ENCODE data around the gene NTHL1. TPM values are rescaled to one million over a fixed set of nuclear protein-coding genes. Genes with fewer than 3 reads are reported as not detected.

The NTHL1 gene
- total and polyA plus RNA-seq, 9 of the 15 experiments (the other 6 are each of a cell fraction or from before 2014, with no cell fraction given), result 1.1 to 58.8 (median 17.6) TPM

DNA sequence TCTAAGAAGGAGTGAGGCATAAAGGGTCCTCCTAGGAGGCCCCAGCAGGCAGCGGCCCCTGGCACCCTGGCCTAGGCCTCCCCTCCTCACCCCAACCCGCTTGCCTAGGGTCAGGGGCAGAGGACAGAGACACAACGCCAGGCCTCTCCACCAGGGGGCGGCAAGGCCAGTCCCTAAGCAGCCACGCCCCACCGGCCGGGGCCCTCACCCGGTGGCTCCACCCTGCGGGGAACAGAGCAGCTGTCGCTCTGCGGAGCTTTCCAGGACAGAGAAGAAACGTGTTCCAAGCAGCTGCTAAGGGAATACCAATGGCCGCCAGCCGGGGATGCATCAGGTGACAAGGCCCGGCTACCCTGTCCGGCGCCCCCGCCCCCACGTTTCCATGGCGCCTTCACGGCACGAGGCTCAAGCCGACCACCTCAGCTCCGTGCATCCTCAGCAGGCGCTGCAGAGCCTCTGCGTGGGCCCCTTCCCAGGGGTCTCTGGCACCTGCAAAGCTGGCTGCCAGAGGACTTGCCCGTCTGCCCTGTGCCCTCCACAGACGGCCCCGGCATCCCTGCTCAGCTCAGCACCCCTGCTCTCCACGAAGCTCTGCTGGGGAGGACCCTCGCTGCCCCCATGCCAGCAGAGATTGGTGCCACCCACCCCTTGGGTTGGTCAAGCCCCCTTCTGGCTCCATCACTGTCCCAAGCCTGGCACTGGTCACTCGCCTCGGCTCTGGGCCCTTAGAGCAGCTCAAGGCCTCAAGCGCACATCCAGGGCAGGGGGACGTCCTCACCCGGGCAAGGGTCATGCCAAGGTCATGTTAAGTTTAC is 43.6 kb downstream of the NTHL1 start (continued):
- TF ChIP-seq, protein P1, sequence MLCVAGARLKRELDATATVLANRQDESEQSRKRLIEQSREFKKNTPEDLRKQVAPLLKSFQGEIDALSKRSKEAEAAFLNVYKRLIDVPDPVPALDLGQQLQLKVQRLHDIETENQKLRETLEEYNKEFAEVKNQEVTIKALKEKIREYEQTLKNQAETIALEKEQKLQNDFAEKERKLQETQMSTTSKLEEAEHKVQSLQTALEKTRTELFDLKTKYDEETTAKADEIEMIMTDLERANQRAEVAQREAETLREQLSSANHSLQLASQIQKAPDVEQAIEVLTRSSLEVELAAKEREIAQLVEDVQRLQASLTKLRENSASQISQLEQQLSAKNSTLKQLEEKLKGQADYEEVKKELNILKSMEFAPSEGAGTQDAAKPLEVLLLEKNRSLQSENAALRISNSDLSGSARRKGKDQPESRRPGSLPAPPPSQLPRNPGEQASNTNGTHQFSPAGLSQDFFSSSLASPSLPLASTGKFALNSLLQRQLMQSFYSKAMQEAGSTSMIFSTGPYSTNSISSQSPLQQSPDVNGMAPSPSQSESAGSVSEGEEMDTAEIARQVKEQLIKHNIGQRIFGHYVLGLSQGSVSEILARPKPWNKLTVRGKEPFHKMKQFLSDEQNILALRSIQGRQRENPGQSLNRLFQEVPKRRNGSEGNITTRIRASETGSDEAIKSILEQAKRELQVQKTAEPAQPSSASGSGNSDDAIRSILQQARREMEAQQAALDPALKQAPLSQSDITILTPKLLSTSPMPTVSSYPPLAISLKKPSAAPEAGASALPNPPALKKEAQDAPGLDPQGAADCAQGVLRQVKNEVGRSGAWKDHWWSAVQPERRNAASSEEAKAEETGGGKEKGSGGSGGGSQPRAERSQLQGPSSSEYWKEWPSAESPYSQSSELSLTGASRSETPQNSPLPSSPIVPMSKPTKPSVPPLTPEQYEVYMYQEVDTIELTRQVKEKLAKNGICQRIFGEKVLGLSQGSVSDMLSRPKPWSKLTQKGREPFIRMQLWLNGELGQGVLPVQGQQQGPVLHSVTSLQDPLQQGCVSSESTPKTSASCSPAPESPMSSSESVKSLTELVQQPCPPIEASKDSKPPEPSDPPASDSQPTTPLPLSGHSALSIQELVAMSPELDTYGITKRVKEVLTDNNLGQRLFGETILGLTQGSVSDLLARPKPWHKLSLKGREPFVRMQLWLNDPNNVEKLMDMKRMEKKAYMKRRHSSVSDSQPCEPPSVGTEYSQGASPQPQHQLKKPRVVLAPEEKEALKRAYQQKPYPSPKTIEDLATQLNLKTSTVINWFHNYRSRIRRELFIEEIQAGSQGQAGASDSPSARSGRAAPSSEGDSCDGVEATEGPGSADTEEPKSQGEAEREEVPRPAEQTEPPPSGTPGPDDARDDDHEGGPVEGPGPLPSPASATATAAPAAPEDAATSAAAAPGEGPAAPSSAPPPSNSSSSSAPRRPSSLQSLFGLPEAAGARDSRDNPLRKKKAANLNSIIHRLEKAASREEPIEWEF (CRISPR knock-in tag; IDR thresholded peaks at IDR 0.05), result no peak
- TF ChIP-seq TBL1XR1 (IDR thresholded peaks at IDR 0.05; ENCODE audit: low read length in 2 of 2) (0 out of 4 replicates have a peak, but pooled peaks of 1 of the 2 experiments have one; percentile 49), TRIM28 (IDR thresholded peaks at IDR 0.05) (peak; percentile 65; the same call in 1 of the 2 replicates), SNIP1 (IDR thresholded peaks at IDR 0.05; ENCODE audit: low read depth) (no peak), DACH1 (IDR thresholded peaks at IDR 0.05; ENCODE audit: partially characterized antibody) (peak; percentile 78), SAFB (IDR thresholded peaks at IDR 0.05; ENCODE audit: borderline replicate concordance, low read depth, low read length) (no peak), SRSF9 (IDR thresholded peaks at IDR 0.05; ENCODE audit: borderline replicate concordance, low read depth, low read length) (no peak), HEY1 (CRISPR knock-in tag; IDR thresholded peaks at IDR 0.05; ENCODE audit: borderline replicate concordance) (no peak), PURB (CRISPR knock-in tag; IDR thresholded peaks at IDR 0.05; ENCODE audit: low read depth) (no peak), HDGF (IDR thresholded peaks at IDR 0.05) (0 out of 2 replicates have a peak, but pooled peaks have one; percentile 4), BCL6 (CRISPR knock-in tag; IDR thresholded peaks at IDR 0.05) (no peak), ZNF134 (CRISPR knock-in tag; conservative IDR thresholded peaks at IDR 0.05) (no peak), HCFC1 (IDR thresholded peaks at IDR 0.05; ENCODE audit: low read depth, low read length) (peak; percentile 64)
- TF ChIP-seq, protein P2, sequence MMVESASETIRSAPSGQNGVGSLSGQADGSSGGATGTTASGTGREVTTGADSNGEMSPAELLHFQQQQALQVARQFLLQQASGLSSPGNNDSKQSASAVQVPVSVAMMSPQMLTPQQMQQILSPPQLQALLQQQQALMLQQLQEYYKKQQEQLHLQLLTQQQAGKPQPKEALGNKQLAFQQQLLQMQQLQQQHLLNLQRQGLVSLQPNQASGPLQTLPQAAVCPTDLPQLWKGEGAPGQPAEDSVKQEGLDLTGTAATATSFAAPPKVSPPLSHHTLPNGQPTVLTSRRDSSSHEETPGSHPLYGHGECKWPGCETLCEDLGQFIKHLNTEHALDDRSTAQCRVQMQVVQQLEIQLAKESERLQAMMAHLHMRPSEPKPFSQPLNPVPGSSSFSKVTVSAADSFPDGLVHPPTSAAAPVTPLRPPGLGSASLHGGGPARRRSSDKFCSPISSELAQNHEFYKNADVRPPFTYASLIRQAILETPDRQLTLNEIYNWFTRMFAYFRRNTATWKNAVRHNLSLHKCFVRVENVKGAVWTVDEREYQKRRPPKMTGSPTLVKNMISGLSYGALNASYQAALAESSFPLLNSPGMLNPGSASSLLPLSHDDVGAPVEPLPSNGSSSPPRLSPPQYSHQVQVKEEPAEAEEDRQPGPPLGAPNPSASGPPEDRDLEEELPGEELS (CRISPR knock-in tag; IDR thresholded peaks at IDR 0.05; ENCODE audit: borderline replicate concordance), result peak; percentile 47; the same call in 1 of the 2 replicates
- TF ChIP-seq, protein P3, sequence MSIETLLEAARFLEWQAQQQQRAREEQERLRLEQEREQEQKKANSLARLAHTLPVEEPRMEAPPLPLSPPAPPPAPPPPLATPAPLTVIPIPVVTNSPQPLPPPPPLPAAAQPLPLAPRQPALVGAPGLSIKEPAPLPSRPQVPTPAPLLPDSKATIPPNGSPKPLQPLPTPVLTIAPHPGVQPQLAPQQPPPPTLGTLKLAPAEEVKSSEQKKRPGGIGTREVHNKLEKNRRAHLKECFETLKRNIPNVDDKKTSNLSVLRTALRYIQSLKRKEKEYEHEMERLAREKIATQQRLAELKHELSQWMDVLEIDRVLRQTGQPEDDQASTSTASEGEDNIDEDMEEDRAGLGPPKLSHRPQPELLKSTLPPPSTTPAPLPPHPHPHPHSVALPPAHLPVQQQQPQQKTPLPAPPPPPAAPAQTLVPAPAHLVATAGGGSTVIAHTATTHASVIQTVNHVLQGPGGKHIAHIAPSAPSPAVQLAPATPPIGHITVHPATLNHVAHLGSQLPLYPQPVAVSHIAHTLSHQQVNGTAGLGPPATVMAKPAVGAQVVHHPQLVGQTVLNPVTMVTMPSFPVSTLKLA (conservative IDR thresholded peaks at IDR 0.05), result peak; percentile 80 to 91
- TF ChIP-seq, protein P4, sequence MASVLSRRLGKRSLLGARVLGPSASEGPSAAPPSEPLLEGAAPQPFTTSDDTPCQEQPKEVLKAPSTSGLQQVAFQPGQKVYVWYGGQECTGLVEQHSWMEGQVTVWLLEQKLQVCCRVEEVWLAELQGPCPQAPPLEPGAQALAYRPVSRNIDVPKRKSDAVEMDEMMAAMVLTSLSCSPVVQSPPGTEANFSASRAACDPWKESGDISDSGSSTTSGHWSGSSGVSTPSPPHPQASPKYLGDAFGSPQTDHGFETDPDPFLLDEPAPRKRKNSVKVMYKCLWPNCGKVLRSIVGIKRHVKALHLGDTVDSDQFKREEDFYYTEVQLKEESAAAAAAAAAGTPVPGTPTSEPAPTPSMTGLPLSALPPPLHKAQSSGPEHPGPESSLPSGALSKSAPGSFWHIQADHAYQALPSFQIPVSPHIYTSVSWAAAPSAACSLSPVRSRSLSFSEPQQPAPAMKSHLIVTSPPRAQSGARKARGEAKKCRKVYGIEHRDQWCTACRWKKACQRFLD (CRISPR knock-in tag; IDR thresholded peaks at IDR 0.05), result no peak

All from K562 (cell line).